KMS-11 (cell line): ENCODE results near the gene ADPRM.
"Not testable (repeated sequence)": the region's sequence is repeated elsewhere in the genome, so short reads cannot be mapped to it uniquely, and the experiment has no call there.

Experiments used
- H2AFZ ChIP-seq: fragments of 200-600 bp; sonication (generic); 2 replicates; pipeline ENCODE4 v1.6.1; 2016; ENCODE audit warnings: antibody characterized with exemption, mixed run types, low read depth
- H3K27ac ChIP-seq: fragments of 200-600 bp; sonication (generic); 2 replicates; pipeline ENCODE4 v1.6.1; 2016; ENCODE audit warnings: mild to moderate bottlenecking, mixed run types
- H3K27me3 ChIP-seq: fragments of 200-600 bp; sonication (generic); 2 replicates; pipeline ENCODE4 v1.6.1; 2017; ENCODE audit warnings: mild to moderate bottlenecking, low read depth, mixed run types, moderate library complexity; ENCODE audit not compliant: insufficient read depth
- H3K36me3 ChIP-seq: fragments of 200-600 bp; sonication (generic); 2 replicates; pipeline ENCODE4 v1.6.1; 2017; ENCODE audit warnings: mild to moderate bottlenecking, mixed run types; ENCODE audit not compliant: insufficient read depth
- H3K4me1 ChIP-seq: fragments of 200-600 bp; sonication (generic); 2 replicates; pipeline ENCODE4 v1.6.1; 2016; ENCODE audit warnings: mild to moderate bottlenecking, low read depth, mixed run types; ENCODE audit not compliant: poor library complexity, severe bottlenecking
- H3K4me2 ChIP-seq: fragments of 200-600 bp; sonication (generic); 2 replicates; pipeline ENCODE4 v1.7.0; 2016; ENCODE audit warnings: mild to moderate bottlenecking, mixed run types
- H3K4me3 ChIP-seq: fragments of 200-600 bp; sonication (generic); IDR thresholded peaks from 2 replicates; pipeline ENCODE4 v1.6.1; 2017; ENCODE audit warnings: low read depth, low read length, mixed read lengths; ENCODE audit not compliant: insufficient read depth
- H3K79me2 ChIP-seq: fragments of 200-600 bp; sonication (generic); 2 replicates; pipeline ENCODE4 v1.6.1; 2016; ENCODE audit warnings: low read depth, mixed run types; ENCODE audit not compliant: insufficient read depth
- H3K9ac ChIP-seq: fragments of 200-600 bp; sonication (generic); 2 replicates; pipeline ENCODE4 v1.6.1; 2016; ENCODE audit warnings: mild to moderate bottlenecking, mixed run types
- H4K20me1 ChIP-seq: fragments of 200-600 bp; sonication (generic); 2 replicates; pipeline ENCODE4 v1.6.1; 2016; ENCODE audit warnings: mild to moderate bottlenecking, mixed run types; ENCODE audit not compliant: insufficient read depth
- TF ChIP-seq, protein P1 (sequence below): fragments of 200-600 bp; sonication (generic); conservative IDR thresholded peaks from 2 replicates; pipeline ENCODE4 v1.6.1; 2017; ENCODE audit warnings: low read depth, mild to moderate bottlenecking, antibody characterized with exemption, low read length, moderate library complexity, mixed read lengths

Gene ADPRM

GRCh38 chr17:10728331-10728892 is 31.0 kb downstream of the ADPRM start:
- no peak overlapping the region for H3K9ac ChIP-seq
- no peaks in the 10 kb centered on the region for H3K36me3 ChIP-seq
- no peak overlapping the region for H3K4me3 ChIP-seq
- no peak overlapping the region for H2AFZ ChIP-seq
- no peaks in the 10 kb centered on the region for H4K20me1 ChIP-seq
- TF ChIP-seq, protein P1, sequence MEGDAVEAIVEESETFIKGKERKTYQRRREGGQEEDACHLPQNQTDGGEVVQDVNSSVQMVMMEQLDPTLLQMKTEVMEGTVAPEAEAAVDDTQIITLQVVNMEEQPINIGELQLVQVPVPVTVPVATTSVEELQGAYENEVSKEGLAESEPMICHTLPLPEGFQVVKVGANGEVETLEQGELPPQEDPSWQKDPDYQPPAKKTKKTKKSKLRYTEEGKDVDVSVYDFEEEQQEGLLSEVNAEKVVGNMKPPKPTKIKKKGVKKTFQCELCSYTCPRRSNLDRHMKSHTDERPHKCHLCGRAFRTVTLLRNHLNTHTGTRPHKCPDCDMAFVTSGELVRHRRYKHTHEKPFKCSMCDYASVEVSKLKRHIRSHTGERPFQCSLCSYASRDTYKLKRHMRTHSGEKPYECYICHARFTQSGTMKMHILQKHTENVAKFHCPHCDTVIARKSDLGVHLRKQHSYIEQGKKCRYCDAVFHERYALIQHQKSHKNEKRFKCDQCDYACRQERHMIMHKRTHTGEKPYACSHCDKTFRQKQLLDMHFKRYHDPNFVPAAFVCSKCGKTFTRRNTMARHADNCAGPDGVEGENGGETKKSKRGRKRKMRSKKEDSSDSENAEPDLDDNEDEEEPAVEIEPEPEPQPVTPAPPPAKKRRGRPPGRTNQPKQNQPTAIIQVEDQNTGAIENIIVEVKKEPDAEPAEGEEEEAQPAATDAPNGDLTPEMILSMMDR: no peak
- H3K27ac ChIP-seq: no peak overlapping the region
- H3K4me2 ChIP-seq: no peak overlapping the region
- no peaks in the 10 kb centered on the region for H3K27me3 ChIP-seq
- H3K4me1 ChIP-seq: no peaks in the 10 kb centered on the region
- no peaks in the 10 kb centered on the region for H3K79me2 ChIP-seq

DNA sequence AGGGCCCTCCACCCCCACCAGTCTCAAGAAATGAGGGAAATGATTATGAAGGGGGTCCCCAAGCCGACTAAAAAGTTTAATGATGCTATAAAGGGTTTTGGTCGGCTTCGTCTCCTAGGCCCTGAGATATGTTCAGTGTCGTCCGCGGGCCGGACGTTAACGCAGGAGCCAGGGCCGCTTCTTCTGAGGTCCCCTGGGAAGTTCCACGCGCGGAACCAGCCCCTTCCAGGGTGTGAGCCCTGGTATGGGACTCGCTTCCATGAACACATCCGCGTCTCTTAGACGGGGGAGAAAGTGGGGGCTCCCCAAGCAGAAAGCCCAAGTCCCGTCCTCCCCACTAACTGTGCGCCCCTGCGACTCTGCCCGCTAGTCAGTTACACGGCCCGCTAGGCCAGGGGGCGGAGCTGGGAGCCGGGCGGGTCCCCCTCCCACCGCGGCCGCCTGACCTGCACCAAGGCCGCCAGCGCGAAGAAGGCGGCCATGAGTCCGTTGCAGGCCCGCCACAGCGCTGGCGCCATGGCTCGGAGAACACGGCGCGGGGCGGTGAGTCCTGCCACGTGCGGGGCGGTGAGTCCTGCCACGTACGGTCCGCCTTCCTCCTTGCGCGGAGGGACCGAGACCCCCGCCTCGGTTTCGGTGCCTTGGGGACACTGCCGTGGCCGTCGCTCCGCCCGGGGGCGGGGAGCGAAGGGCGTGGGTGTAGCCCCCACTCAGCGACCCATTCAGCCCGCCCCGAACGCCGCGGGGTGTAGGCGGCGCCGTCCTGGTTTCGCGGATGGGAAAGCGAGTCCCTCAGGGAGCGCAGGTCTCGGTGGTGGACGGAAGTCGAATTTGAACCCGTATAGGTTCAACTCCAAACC is 32.2 kb downstream of the ADPRM start, which contains the start of gene TMEM220:
Gene TMEM220 (minus strand): TSS at position 690 of the 860 bp plus-strand sequence. CDS start 172 bp downstream, at position 518.
- no peak within 1 kb of the TSS for H2AFZ ChIP-seq
- TF ChIP-seq, protein P1: no peak
- H4K20me1 ChIP-seq: no peaks in the 10 kb centered on the region
- no peaks in the 10 kb centered on the region for H3K4me1 ChIP-seq
- H3K27me3 ChIP-seq: no peaks in the 10 kb centered on the region
- H3K36me3 ChIP-seq: no peaks in the 10 kb centered on the region
- H3K79me2 ChIP-seq: no peaks in the 10 kb centered on the region
- H3K9ac ChIP-seq: no peak within 1 kb of the TSS
- no peak within 1 kb of the TSS for H3K4me3 ChIP-seq
- H3K27ac ChIP-seq: no peak within 1 kb of the TSS
- H3K4me2 ChIP-seq: no peak within 1 kb of the TSS

DNA sequence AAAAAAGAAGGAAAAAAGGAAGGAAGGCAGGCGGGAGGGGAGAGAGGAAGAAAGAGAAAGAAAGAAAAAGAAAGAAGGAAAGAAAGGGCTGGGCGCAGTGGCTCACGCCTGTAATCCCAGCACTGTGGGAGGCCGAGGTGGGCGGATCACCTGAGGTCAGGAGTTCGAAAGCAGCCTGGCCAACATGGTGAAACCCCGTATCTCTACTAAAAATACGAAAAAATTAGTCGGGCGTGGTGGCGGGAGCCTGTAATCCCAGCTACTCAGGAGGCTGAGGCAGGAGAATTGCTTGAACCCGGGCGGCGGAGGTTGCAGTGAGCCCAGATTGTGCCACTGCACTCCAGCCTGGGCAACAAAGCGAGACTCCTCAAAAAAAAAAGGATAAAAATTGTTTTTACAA is 32.9 kb downstream of the ADPRM start:
- H3K4me3 ChIP-seq, H3K27me3 ChIP-seq, H3K4me2 ChIP-seq, H4K20me1 ChIP-seq, H3K9ac ChIP-seq, H2AFZ ChIP-seq, H3K36me3 ChIP-seq, H3K79me2 ChIP-seq, H3K27ac ChIP-seq, H3K4me1 ChIP-seq: not testable (repeated sequence)

GRCh38 chr17:10731408-10731879 is 34.0 kb downstream of the ADPRM start:
- TF ChIP-seq, protein P1: no peak
- Histone ChIP-seq H3K79me2 (no peaks in the 10 kb centered on the region), H3K4me1 (no peaks in the 10 kb centered on the region), H3K4me3 (no peak overlapping the region), H3K4me2 (no peak overlapping the region), H3K9ac (no peak overlapping the region), H3K36me3 (no peaks in the 10 kb centered on the region), H2AFZ (no peak overlapping the region), H4K20me1 (no peaks in the 10 kb centered on the region), H3K27ac (no peak overlapping the region), H3K27me3 (no peaks in the 10 kb centered on the region)

GRCh38 chr17:10732121-10732520 is 34.7 kb downstream of the ADPRM start:
- H3K4me2 ChIP-seq, H3K27ac ChIP-seq, H3K36me3 ChIP-seq, H3K4me1 ChIP-seq, H3K4me3 ChIP-seq, H3K9ac ChIP-seq, H4K20me1 ChIP-seq, H2AFZ ChIP-seq, H3K27me3 ChIP-seq, H3K79me2 ChIP-seq: not testable (repeated sequence)
